KBM-7 (cell line): Measurements from ENCODE around the gene LILRA2.
"Not testable (repeated sequence)": the region's sequence is repeated elsewhere in the genome, so short reads cannot be mapped to it uniquely, and the experiment has no call there.

Source experiments
- DNase-seq: peaks from one replicate; pipeline ENCODE4 v3.0.0-alpha.2; 2015
- in situ Hi-C: fragments of 300-500 bp; cut with MboI; formaldehyde crosslinking; loops from 2 replicates; pipeline ENCODE4 v1.14.3; 2020; ENCODE audit warnings: low sequenced_read_pairs, low pct_unique_long_range_greater_than_20kb, mixed read lengths

LILRA2 gene

GRCh38 chr19:54561840-54562239 is 11.8 kb upstream of the LILRA2 start:
- DNase-seq = no peak

GRCh38 chr19:54563206-54563605 is 10.4 kb upstream of the LILRA2 start:
- DNase-seq, in situ Hi-C loops: not testable (repeated sequence)

More at GRCh38 chr19:54561840-54562239, 11.8 kb upstream of the LILRA2 start:
- in situ Hi-C loops = no loop called here

- in situ Hi-C loops = no loop called here
- DNase-seq = no peak
These were observed 3.3 kb upstream of the LILRA2 start for GRCh38 chr19:54570316-54570715.

GRCh38 chr19:54571715-54572615 is 1.6 kb upstream of the LILRA2 start:
- in situ Hi-C loops = not testable (repeated sequence)
- DNase-seq = peak; percentile 67

- in situ Hi-C loops = no loop called here
- peak; percentile 90 for DNase-seq
These were observed 786 bp upstream of the LILRA2 start for GRCh38 chr19:54572696-54573311.

GRCh38 chr19:54574051-54574450 is 461 bp downstream of the LILRA2 start:
- in situ Hi-C loops = no loop called here
- DNase-seq = no peak

GRCh38 chr19:54574527-54575056 is 1.0 kb downstream of the LILRA2 start:
- in situ Hi-C loops = no loop called here
- DNase-seq = no peak

- in situ Hi-C loops, DNase-seq: not testable (repeated sequence)
These were observed 1.6 kb downstream of the LILRA2 start for GRCh38 chr19:54575205-54575604.

GRCh38 chr19:54576411-54576976 is 2.9 kb downstream of the LILRA2 start:
- in situ Hi-C loops = no loop called here
- DNase-seq = no peak

- in situ Hi-C loops = no loop called here
- DNase-seq = no peak
These were observed 3.7 kb downstream of the LILRA2 start for GRCh38 chr19:54577334-54577733.

GRCh38 chr19:54578268-54578667 is 4.7 kb downstream of the LILRA2 start:
- DNase-seq, in situ Hi-C loops: not testable (repeated sequence)

- no peak for DNase-seq
- in situ Hi-C loops = no loop called here
These were observed 12.8 kb downstream of the LILRA2 start for GRCh38 chr19:54586397-54586796.

GRCh38 chr19:54587026-54587425 is 13.4 kb downstream of the LILRA2 start:
- DNase-seq = no peak
- in situ Hi-C loops = no loop called here

GRCh38 chr19:54593445-54593844 is 19.9 kb downstream of the LILRA2 start, which contains the start of gene LILRA1:
Gene LILRA1, plus strand, starts transcription at chr19:54593632. Its CDS starts 613 bp downstream, at chr19:54594245.
- peak; percentile 90 for DNase-seq
- in situ Hi-C loops = not testable (repeated sequence)

GRCh38 chr19:54593931-54594626 is 20.5 kb downstream of the LILRA2 start:
- DNase-seq, in situ Hi-C loops: not testable (repeated sequence)

GRCh38 chr19:54594737-54595136 is 21.1 kb downstream of the LILRA2 start:
- no peak for DNase-seq
- in situ Hi-C loops = no loop called here

- in situ Hi-C loops, DNase-seq: not testable (repeated sequence)
These were observed 22.3 kb downstream of the LILRA2 start for GRCh38 chr19:54595680-54596436.

- DNase-seq = no peak
- in situ Hi-C loops = no loop called here
These were observed 26.6 kb downstream of the LILRA2 start for GRCh38 chr19:54600212-54600611.
